Activated CD8-positive, alpha-beta memory T cell treated with anti-CD3 and anti-CD28 coated beads, Interleukin-2, amount 50 U/mL, for 24 hours (primary cell): ENCODE results near the gene CCSER2.
A peak's percentile ranks its signal among the peaks of the same experiment; 100 is the strongest.
"Not testable (repeated sequence)": the region's sequence is repeated elsewhere in the genome, so short reads cannot be mapped to it uniquely, and the experiment has no call there.

ENCODE experiments used
- DNase-seq: peaks from one replicate; pipeline ENCODE4 v3.0.0-alpha.2; 2020; ENCODE audit errors: extremely low read depth

Gene CCSER2, protein sequence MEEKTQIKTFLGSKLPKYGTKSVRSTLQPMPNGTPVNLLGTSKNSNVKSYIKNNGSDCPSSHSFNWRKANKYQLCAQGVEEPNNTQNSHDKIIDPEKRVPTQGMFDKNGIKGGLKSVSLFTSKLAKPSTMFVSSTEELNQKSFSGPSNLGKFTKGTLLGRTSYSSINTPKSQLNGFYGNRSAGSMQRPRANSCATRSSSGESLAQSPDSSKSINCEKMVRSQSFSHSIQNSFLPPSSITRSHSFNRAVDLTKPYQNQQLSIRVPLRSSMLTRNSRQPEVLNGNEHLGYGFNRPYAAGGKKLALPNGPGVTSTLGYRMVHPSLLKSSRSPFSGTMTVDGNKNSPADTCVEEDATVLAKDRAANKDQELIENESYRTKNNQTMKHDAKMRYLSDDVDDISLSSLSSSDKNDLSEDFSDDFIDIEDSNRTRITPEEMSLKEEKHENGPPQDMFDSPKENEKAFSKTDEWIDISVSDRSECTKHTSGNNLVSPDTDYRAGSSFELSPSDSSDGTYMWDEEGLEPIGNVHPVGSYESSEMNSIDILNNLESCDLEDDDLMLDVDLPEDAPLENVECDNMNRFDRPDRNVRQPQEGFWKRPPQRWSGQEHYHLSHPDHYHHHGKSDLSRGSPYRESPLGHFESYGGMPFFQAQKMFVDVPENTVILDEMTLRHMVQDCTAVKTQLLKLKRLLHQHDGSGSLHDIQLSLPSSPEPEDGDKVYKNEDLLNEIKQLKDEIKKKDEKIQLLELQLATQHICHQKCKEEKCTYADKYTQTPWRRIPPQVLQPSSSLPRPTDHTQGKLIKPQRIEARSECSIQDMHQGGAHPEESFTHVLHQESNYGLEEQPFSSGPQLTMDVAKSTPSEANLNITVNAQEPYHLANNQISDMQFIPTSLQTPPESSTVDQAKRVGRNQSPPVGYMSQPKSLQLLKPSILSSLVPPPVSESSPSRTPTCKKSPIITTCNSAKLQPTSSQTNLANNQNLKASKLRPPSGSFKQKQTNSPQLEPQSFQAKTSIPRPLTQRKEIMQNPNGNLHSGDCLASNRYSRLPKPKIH

DNA sequence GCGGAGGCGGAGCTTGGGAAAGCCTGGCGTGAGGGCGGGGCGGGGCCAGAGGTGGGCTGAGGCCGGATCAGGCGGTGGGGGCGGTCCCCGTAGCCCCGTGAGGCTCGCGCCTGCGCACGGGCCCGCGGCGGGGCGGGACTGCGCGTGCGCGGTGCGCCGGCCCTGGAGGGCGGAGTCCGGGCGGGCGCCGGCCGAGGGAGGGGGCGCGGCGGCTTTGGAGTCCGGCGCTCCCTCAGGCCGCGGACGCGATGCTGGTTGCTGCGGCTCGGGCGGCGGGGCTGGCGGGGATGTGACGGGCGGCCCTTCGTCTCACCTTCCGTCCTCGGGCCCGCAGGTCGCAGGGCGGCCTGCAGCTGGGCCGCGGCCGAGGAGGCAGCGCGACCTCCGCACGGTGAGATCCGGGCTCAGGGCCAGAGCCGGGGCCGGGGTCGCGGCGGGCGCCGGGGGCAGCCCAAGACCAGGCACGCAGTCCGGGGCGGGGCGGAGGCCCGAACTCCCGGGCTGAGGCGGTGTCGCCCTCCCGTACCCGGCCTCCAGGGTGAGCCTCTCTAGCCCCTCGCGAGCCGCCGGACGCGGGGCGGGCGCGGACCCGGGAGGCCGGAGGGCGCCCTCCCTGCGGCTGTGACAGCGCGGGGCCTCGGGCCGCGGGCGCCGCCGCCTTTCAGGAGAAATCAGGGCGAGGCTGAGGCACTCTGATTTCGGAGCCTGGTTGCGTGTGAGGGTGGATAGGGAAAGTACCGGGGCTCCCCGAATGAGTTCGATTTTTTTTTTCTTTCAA is at the start of gene CCSER2:
TSS of gene CCSER2 (plus strand) at position 172 of the 778 bp plus-strand sequence. CDS start 42,464 bp downstream, outside the sequence.
- DNase-seq, result peak; percentile 83

DNA sequence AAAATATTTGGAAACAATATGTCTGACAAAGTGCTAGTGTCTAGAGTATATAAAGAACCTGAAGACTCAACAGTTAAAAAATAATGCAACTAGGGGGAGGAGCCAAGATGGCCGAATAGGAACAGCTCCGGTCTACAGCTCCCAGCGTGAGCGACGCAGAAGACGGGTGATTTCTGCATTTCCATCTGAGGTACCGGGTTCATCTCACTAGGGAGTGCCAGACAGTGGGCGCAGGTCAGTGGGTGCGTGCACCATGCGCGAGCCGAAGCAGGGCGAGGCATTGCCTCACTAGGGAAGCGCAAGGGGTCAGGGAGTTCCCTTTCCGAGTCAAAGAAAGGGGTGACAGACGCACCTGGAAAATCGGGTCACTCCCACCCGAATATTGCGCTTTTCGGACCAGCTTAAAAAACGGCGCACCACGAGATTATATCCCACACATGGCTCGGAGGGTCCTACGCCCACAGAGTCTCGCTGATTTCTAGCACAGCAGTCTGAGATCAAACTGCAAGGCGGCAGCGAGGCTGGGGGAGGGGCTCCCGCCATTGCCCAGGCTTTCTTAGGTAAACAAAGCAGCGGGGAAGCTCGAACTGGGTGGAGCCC is 48.4 kb upstream of the CCSER2 start:
- DNase-seq, result not testable (repeated sequence)

DNA sequence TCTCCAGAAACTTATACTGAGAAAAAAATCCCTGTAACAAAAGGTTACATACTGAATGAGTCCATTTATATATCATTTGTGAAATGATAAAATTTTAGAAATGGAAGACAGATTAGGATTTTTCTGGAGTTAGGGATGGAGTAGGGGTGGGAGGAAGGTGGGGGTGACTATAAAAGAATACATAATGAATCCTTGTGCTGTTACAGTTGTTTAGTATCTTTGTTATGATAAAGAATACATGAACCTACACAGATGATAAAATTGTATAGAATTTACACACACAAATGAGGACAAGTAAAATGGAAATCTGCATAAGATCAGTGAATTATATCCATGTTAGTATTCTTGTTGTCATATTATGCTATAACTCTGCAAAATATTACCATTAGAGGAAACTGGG is 41.7 kb upstream of the CCSER2 start:
- no peak for DNase-seq

DNA sequence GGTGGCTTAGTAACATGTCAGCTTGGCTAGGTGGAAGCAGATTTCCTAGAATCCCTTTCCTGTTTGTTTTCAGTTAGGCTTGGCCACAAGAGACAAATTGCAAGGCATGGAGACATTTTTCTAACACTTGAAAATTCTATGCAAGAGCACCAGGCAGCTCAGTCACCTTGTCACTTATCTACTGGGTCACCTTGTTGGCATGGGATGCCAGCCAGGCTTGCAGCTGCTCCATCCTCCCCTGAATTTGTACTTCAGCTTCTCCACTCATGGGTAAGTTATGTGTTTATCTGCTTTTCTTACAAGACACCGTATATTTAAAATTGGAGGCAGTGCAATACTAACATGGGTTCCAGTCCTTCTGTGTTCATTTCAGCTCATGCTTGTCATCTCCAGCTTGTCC is 40.2 kb upstream of the CCSER2 start:
- DNase-seq, result no peak

DNA sequence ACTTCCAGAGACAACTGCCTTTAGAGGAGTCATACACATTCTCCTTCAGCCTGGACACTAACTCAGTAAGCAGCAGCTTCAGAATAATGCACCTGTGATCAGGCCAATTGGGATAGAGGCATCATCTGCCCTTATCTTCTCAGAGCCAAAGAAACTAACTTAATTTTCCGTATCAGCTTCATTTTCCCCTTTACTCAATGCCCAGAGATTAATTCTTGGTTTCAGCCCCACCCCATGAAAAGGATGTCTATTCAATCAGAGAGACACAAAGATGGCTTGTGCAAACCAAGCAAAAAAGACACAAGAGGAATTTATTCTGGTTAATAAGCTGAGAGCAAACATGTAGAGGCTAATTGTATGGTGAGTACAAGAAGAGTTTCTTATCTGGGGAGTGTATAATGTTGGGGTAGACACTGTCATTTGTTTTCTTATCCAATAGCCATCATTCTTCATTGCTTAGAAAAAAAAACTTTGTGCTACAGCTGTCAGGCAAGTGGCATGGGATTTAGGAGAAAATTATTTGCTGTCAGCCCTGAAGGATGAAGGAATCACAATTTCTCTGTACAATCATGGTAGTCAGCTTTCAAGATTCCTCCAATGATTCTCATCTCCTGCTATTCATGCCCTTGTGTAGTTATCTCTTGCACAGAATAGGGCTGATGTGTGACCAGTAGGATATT is 38.7 kb upstream of the CCSER2 start:
- DNase-seq, result no peak

DNA sequence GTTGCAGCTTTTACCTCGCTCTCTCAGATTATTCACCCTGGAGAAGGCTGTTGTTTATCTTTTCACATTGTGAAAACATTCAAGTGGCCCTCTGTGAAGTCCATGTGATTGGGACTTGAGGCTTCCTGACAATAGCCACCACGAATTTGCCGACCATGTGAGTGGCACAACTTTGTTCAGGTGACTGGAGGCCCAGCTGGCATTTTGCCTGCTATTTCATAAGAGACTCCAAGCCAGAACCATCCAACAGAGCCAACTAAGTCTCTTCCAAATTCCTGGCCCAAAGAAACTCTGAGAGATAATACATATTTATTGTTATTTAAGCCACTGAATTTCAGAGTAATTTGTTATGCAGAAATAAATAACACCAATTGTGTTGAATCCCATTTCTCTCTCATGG is 38.2 kb upstream of the CCSER2 start:
- DNase-seq, result no peak

DNA sequence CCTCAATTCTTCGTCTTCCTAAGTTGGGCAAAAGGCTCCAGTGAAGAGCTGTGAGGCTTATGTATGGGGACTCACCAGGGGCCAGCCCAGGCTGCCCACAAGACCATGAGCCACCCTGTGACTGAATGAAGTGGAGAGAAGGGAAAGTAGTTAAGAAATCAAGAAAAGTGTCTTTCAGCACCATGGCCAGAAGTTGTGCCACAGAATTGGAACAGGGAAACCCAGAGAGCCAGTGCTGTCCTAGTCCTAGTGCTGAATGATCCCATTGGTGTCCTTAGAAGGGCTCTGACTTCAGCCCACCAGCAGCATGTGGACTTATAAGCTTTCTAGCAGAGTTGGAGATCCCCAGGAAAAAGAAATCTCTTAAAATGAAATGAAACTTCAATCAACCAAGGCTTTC is 37.0 kb upstream of the CCSER2 start:
- no peak for DNase-seq

DNA sequence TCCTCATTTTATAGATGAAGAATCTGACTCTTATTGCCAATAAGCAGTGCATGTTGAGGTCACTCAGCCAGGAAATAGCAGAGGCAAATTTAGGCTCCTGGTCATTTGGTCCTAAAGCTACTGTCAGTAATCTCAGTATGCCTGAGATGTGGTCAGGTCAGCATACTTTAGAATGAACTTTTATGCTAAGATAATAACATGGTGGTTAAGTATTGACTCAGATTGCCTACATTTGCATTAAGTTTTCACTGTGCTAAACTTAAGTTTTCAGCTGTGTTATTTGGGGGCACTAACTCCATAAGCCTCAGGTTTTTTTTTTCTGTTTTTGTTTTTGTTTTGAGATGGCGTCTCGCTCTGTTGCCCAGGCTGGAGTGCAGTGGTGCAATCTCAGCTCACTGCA is 35.9 kb upstream of the CCSER2 start:
- DNase-seq, result no peak

DNA sequence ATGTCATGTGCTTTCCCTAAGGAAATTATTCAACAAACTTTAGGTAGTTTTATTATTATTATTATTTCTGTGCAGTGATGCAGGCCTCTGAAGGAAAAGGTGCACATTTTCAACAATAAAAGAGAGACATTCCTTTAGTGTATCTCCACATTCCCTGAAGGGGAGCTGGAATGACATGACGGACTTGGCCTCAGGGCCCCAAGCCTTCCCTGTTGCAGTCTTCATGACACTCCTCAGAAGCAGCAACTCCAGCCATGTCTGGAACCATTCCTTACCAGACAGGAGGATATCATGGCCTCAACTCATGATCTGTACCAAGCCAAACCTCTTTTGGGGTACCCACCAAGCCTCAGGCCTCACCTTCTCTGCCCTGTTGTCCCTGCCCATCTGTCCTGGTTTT is 35.2 kb upstream of the CCSER2 start:
- DNase-seq, result no peak

DNA sequence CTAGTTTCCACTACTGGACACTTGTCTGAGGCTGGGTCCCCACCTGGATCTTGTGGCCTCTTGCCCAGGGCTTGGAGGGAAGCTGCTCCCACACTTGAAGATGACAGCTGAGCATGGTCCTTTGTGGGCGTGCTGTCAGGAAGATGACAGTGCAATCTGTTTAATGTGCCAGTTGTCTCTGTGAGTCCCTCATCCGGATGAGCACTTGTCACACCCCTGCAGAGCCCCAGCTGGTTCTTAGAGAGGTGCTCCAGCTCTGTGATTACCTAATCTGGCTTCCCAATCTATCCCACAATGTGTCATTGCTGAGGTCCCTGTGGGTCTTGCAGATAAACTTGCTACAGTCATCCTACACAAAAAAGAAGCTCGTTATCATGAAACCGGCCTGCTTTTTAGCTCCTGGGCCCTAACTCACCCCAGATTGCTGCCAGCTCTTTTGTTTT is 34.8 kb upstream of the CCSER2 start:
- DNase-seq, result no peak

DNA sequence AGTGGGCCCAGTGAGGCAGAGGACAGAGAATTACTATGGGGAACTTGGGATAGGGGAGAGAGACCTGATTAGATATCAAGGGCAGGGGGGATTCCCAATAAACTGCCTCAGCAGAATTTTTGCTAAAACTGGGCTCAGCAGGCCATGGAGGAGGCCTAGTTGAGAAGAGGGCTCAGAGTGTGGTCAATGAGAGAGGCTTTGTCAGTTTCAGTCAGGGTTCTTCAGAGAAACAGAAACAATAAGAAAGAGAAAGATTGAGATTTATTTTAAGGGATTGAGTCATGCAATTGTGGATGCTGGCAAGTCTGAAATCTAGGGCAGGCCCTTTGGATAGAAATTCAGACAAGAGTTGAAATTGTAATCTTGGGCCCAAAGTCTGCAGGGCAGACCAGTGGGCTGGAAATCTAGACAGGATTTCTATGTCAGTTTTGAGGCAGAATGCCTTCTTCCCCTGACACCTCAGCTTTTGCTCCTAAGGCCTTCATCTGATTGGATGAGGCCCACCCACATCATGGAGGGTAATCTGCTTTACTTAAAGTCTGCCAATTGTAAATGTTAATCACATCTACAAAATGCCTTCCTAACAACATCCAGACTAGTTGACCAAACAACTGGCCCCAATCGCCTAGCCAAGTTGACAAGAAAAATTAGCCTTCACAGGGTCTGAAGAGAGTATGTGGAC is 33.5 kb upstream of the CCSER2 start:
- no peak for DNase-seq

DNA sequence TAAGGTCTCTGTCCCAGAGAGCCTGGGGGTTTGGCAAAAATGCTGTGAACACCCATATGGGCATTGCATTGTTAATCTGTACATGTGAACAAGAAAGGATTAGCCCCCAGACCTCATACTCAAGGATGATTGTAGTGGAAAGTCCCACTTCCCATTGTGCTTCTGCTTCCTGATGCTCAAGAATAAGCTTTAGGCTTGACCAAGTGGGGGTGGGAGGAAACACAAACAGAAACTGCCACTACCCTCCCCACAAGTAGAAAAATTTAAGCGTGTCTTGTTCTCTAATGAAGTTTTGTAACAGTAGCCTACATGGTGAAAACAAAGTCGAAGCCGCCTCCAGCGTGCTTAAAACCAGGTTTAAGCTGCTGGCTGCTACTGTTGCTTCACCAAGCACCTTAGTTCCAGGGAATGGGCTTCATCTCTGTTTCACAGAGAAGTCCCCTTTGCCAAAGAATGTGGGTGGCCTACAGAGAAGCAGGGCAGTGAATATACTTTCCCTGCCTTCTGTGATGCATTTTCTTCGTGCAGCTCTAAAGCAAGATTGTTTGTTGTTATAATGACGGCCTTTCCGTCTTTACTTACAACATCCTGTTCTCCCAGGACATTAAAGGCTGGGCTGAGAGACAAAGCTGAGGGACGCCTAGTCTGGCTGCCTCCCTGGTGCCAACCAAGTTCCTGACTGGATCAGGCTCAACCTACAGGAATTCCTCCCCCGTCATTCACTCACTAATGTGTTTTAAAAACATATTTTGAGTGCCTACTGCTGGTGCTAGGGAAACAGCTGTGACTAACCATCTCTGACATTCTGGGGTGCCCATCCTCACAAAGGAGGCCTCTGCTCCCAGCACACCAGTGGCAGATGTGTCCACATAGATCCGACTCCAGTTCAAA is 32.1 kb upstream of the CCSER2 start:
- no peak for DNase-seq

DNA sequence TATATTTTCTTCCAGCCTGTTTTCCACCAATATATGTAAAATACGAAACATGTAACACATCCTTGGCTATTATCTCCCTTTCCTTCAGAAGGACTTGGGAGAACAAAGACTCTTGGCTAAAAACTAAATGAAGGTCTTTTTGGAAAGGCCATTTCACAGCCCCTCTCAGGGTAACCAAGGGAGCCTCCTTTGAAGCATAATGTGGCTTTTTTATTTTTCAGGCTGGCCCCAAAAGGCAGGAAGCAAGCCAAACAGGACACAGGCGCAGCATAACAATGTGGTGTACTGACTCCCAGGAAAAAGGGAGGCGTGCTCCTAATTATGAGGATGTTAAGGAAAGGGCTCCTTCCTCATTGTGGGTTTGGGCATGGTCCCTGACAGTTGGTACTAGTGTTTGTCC is 30.3 kb upstream of the CCSER2 start:
- no peak for DNase-seq

DNA sequence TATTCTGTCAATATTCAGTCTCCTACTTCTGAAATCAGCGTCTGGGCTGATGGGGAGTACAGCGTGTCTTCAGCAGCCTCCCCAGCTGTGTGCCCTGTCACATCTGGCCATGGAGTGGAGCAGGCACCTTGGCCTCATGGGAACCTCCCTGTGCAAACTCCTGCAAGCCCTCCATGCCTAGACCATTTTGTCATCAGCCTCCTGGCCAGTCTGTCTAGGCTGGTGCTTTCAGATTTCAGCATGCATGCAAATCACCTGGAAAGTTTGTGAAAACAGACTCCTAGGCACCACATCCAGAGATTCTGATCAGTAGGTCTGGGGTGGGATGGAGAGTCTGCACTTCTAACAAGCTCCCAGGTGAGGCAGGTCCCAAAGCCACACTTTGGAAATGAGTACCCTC is 26.2 kb upstream of the CCSER2 start:
- no peak for DNase-seq

DNA sequence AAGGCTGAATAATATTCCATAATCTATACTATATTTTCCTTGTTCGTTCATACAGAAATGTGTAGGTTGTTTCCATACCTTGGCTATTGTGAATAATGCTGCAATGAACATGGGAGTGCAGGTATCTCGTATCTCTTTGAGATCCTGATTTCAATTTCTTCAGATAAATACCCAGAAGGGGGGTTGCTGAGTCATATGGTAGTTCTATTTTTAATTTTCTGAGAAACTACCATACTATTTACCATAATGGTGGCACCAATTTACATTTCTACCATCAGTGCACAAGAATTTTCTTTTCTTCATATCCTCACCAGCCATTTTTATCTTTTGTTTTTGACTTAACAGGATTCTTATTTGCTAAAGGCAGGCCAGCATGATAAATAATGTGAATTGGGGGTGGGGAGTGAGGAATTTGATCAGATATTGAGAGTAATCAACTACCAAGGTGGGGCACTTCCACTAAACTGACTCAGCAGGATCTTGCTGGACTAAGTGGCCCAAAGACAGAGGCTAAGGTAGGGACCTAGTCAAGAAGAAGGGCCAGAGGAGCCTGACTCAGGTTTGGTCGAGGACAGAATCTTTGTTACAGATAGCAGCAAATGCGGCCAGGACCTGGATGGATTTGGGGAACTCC is 21.5 kb upstream of the CCSER2 start:
- DNase-seq, result no peak

DNA sequence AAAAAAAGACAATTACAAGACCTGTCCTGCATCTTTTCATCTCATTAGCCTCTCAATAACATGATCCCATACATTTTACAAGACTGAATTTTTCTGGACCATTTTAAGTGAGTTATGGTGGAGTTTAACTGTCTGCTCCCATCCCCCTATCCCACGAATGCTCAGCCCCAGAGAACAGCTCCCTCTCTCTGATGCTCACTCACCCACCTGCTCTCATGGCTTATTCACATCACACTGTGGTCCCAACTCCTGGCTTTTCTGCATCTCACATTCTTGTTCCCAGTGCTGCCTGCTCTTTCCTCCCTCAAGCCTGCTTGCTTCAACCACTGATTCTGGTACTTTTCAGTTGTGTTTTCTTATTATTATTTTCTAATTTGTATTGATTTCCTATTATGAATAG is 20.4 kb upstream of the CCSER2 start:
- DNase-seq, result no peak

DNA sequence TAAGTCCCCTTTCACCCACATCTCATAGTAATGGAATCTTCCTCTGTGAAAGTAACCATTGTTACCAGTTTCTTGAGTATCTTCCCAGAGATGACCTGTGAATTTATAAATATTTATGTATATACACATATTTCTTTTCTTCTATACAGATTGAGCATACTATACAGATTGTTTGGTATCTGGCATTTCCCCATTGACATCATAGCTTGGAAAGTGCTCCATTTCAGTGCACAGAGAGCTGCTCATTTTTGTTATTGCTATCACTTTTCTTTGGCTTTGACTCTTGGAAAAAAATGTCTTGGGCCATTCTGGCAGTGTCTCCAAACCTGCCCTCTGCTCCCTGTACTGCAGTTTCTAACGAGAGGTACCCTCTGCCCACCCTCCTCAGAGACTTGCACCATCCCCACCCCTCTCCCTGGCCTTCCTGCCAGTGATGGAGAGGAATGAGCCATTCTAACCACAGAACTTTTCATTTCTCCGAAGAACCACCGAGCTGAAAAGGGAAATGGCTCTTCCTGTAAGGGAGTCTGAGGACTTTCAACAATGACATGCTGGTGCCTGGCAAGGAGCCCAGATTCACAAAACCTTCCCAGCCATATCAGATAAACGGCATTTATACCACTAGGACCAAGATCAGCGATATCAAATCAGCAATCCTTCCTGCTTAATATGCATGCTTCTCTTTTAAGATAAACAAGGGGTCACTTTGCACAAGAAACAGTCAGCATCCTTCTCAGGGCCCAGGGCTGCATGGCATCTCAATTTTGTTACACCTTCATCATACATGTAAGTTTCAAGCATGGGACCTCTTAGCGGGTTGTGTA is 19.7 kb upstream of the CCSER2 start:
- no peak for DNase-seq

DNA sequence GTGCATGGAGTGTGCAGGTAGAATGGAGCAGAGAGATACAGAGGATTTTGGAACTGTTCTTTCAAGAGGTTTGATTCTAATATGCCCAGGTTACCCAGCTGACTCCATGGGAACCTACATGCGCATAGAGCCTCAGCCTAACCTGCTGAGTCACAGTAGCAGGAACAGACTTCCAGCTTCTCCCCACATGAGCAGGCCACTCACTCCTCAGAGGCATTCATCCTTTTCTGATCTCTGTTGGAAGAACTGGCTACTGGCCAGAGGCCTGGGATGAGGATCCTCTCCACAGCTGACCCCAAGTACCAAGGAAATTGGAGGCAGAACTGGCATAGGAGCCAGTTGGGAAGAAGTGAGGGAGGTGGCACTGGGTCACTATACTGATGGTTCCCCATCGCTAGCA is 17.9 kb upstream of the CCSER2 start:
- DNase-seq, result no peak
